ENCODE data around the gene KAT2B. TPM values are rescaled to one million over a fixed set of nuclear protein-coding genes. Genes with fewer than 3 reads are reported as not detected.

The KAT2B gene
- total and polyA plus RNA-seq, 4 donors: 7.5 to 58.5 (median 16.3) TPM

DNA sequence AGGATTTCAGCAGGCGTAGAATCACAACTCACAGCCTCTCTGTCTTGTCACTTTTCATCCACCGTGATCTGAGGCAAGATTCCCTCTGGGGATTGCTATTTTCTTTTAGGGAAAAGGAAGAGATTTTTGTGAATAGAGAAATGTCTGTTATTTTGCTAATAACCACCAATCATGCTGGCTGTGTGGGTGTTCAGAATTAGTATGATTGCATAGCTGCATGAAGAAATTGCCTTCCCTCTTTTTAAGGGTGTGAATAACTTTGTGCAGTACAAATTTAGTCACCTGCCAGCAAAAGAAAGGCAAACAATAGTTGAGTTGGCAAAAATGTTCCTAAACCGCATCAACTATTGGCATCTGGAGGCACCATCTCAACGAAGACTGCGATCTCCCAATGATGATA, 60.8 kb downstream of the KAT2B start (continued):
- no peak for TF ChIP-seq ZBTB33 (IDR thresholded peaks at IDR 0.05)
- TF ChIP-seq HNF4A (conservative IDR thresholded peaks at IDR 0.05): no peak
- TF ChIP-seq JUND (IDR thresholded peaks at IDR 0.05): no peak
- TF ChIP-seq YY1 (IDR thresholded peaks at IDR 0.05): no peak
- no peak for TF ChIP-seq NR2F2 (IDR thresholded peaks at IDR 0.05)

GRCh38 chr3:20103731-20104130, 63.5 kb downstream of the KAT2B start:
- TF ChIP-seq ZBTB33 (IDR thresholded peaks at IDR 0.05) (no peak), FOXA2 (IDR thresholded peaks at IDR 0.05) (no peak), RAD21 (IDR thresholded peaks at IDR 0.05) (no peak), TAF1 (conservative IDR thresholded peaks at IDR 0.05) (no peak), REST (IDR thresholded peaks at IDR 0.05) (no peak), JUND (IDR thresholded peaks at IDR 0.05) (no peak), SP1 (IDR thresholded peaks at IDR 0.05) (no peak), FOXA1 (IDR thresholded peaks at IDR 0.05) (no peak), HNF4A (conservative IDR thresholded peaks at IDR 0.05) (no peak), EGR1 (IDR thresholded peaks at IDR 0.05; ENCODE audit: low read depth in 2 of 2) (no peak), YY1 (IDR thresholded peaks at IDR 0.05) (no peak), NR2F2 (IDR thresholded peaks at IDR 0.05) (no peak), RXRA (IDR thresholded peaks at IDR 0.05) (no peak), ATF3 (IDR thresholded peaks at IDR 0.05) (no peak), GABPA (IDR thresholded peaks at IDR 0.05 in 1 of 2, conservative IDR thresholded peaks at IDR 0.05 in 1 of 2) (no peak), HNF4G (IDR thresholded peaks at IDR 0.05) (no peak)
- TF ChIP-seq, protein P1, sequence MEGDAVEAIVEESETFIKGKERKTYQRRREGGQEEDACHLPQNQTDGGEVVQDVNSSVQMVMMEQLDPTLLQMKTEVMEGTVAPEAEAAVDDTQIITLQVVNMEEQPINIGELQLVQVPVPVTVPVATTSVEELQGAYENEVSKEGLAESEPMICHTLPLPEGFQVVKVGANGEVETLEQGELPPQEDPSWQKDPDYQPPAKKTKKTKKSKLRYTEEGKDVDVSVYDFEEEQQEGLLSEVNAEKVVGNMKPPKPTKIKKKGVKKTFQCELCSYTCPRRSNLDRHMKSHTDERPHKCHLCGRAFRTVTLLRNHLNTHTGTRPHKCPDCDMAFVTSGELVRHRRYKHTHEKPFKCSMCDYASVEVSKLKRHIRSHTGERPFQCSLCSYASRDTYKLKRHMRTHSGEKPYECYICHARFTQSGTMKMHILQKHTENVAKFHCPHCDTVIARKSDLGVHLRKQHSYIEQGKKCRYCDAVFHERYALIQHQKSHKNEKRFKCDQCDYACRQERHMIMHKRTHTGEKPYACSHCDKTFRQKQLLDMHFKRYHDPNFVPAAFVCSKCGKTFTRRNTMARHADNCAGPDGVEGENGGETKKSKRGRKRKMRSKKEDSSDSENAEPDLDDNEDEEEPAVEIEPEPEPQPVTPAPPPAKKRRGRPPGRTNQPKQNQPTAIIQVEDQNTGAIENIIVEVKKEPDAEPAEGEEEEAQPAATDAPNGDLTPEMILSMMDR (IDR thresholded peaks at IDR 0.05; ENCODE audit: low read depth, low read length, missing input control): no peak
- TF ChIP-seq, protein P2, sequence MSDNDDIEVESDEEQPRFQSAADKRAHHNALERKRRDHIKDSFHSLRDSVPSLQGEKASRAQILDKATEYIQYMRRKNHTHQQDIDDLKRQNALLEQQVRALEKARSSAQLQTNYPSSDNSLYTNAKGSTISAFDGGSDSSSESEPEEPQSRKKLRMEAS (IDR thresholded peaks at IDR 0.05): no peak
- peaks cover 0 to 6% (median 1%) of the 10 kb centered on the region in 4 donors for H3K36me3 ChIP-seq (ENCODE audit: control insufficient read depth in 4 of 4, insufficient read depth in 3 of 4, low read depth in 1 of 4, low read length in 3 of 4)

More at GRCh38 chr3:20103731-20104130, 63.5 kb downstream of the KAT2B start:
- no peak for DNase-seq (ENCODE audit: low spot score)
- no peak overlapping the region for H3K27ac ChIP-seq (ENCODE audit: low read depth in 1 of 2, low read length in 2 of 2)
- no peak overlapping the region for H3K9ac ChIP-seq (ENCODE audit: low read depth in 1 of 2, low read length in 2 of 2)
- H3K27me3 ChIP-seq (ENCODE audit: control insufficient read depth in 4 of 4, insufficient read depth in 4 of 4, low read length in 3 of 4): no peaks in the 10 kb centered on the region
- H3K4me3 ChIP-seq (ENCODE audit: low read depth in 1 of 3, low read length in 3 of 3): no peak overlapping the region
- no peaks in the 10 kb centered on the region for H3K9me3 ChIP-seq (ENCODE audit: control insufficient read depth in 4 of 4, low read length in 3 of 4)
- H3K4me1 ChIP-seq (ENCODE audit: control insufficient read depth in 4 of 4, insufficient read depth in 4 of 4, low read length in 3 of 4): peaks cover 0 to 4% (median 0%) of the 10 kb centered on the region in 4 donors
- 97% methylated on average over 1 of the region's 1 CpG for WGBS
